Heart left ventricle (tissue), 13 donors: ENCODE data around the gene PTPN7.

Experiments used
- CTCF ChIP-seq, 12 donors: fragments of 200-600 bp; sonication (generic) in 4 of 12; IDR thresholded peaks; one replicate each; pipeline versions ENCODE4 v1.5.0 to v1.8.0; 2018 to 2022; ENCODE audit warnings: antibody characterized with exemption in 12 of 12, mild to moderate bottlenecking in 5 of 12
- POLR2A ChIP-seq, 2 donors: fragments of 450-650 bp; IDR thresholded peaks; one replicate each; pipeline ENCODE4 v1.6.1; 2017; ENCODE audit warnings: antibody characterized with exemption in 2 of 2, mild to moderate bottlenecking in 2 of 2, moderate library complexity in 2 of 2
- donor health status: ischemic (EF 13 %, LVEDD 7.1; RV severe dilation, severe dysfunction).
- donor health status: DM: no; HTN: yes; CAD: no.
- donor health status: DM: no; HTN: no; CAD: no.
- donor health status: ischemic (EF 25% LVEDD 6.9; RV normal size, moderate dysfunction).
- donor health status: ischemic (EF 25% LVEDD 5.7; RV mildly dilated, moderate dysfunction).
- donor health status: ischemic (EF 35%, LVEDD 5.7; RV mildly dilated, moderate dysfunction).
- donor health status: nonischemic (EF 11% LVEDD 7.7; RV severe dilation, severe dysfunction).
- donor health status: DM: yes; HTN: yes; CAD: no.
- donor health status: PGD.
- donor health status: ischemic (EF 29% LVEDD 5.4; RV normal size, mild dysfunction).
- donor health status: nonischemic (EF 23%, LVEDD 6.1; RV moderate dilation, normal function).

DNA sequence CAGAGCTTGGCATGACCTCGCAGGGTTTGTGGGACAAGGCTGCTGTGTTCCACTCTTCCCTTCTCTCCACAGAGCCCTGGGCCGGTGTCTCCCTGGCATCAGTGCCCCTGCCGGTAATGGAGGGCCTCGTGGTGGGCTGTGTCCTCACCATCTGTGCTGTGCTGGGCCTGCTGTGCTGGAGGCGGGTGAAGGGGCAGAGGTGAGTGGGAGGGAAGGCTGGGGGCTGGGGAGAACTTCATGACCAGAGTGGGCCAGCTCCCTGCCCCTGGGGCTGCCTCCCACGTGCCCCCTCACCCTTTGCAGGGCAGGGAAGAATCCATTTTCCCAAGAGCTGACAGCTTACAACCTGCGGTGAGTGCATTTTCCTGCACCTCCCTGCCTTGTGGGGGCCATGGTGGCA is 21.2 kb upstream of the PTPN7 start:
- TF ChIP-seq CTCF (IDR thresholded peaks at IDR 0.05) (no peak), POLR2A (IDR thresholded peaks at IDR 0.05) (no peak)
